DOHH2 (cell line): ENCODE data around the gene ETS1.

Experiments used
- EZH2phosphoT487 ChIP-seq: fragments of 200-600 bp; sonication (generic); IDR thresholded peaks from 2 replicates; pipeline ENCODE4 v1.6.1; 2017; ENCODE audit warnings: borderline replicate concordance, mild to moderate bottlenecking, antibody characterized with exemption, low read length, moderate library complexity, mixed read lengths
- TF ChIP-seq, protein P1 (sequence below): fragments of 200-600 bp; sonication (generic); IDR thresholded peaks from one replicate; pipeline ENCODE4 v1.5.1; 2014; ENCODE audit warnings: antibody characterized with exemption, mild to moderate bottlenecking, low read depth, low read length; ENCODE audit not compliant: poor library complexity, severe bottlenecking

DNA sequence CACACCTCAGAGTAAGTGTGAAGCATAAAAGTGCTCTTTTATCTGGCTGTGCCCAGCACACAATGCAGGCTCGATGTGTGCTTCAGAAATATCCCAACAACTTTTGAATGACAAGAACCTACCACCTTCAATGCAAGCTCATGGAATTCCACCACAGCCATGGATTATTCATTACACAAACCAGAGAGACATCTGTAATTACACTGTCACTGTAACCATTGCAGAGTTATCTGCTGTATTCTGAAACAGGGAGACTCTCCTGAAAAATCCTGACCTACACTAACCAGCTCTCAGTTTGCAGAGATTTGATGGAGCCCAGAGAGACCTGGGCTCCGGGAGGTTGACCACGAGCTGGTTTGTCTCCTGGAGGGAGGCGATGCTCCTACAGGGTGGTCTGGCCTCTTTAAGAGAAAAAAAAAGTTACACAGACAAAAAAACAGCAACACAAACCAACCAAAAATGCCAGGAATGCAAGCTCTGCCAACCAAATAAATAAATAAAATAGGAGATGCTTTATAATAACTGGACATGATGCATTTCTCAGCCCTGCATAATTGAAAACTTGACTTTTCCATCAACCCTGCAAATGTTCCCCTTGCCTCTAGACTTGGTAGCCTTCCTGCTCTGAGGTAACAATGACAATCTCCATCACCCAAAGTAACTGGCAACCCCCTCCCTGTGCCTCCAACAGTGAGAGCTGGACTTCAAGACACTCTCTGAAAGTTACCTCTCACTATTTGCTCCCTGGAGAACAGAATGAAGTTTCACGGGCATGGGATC is 69.7 kb downstream of the ETS1 start:
- TF ChIP-seq, protein P1, sequence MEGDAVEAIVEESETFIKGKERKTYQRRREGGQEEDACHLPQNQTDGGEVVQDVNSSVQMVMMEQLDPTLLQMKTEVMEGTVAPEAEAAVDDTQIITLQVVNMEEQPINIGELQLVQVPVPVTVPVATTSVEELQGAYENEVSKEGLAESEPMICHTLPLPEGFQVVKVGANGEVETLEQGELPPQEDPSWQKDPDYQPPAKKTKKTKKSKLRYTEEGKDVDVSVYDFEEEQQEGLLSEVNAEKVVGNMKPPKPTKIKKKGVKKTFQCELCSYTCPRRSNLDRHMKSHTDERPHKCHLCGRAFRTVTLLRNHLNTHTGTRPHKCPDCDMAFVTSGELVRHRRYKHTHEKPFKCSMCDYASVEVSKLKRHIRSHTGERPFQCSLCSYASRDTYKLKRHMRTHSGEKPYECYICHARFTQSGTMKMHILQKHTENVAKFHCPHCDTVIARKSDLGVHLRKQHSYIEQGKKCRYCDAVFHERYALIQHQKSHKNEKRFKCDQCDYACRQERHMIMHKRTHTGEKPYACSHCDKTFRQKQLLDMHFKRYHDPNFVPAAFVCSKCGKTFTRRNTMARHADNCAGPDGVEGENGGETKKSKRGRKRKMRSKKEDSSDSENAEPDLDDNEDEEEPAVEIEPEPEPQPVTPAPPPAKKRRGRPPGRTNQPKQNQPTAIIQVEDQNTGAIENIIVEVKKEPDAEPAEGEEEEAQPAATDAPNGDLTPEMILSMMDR = no peak
- no peak for TF ChIP-seq EZH2phosphoT487
